Measurements from ENCODE around the gene VWA5A. TPM values are rescaled to one million over a fixed set of nuclear protein-coding genes. Genes with fewer than 3 reads are reported as not detected.

Gene VWA5A
- total RNA-seq, result 16.7 and 40.6 TPM in 2 replicates

DNA sequence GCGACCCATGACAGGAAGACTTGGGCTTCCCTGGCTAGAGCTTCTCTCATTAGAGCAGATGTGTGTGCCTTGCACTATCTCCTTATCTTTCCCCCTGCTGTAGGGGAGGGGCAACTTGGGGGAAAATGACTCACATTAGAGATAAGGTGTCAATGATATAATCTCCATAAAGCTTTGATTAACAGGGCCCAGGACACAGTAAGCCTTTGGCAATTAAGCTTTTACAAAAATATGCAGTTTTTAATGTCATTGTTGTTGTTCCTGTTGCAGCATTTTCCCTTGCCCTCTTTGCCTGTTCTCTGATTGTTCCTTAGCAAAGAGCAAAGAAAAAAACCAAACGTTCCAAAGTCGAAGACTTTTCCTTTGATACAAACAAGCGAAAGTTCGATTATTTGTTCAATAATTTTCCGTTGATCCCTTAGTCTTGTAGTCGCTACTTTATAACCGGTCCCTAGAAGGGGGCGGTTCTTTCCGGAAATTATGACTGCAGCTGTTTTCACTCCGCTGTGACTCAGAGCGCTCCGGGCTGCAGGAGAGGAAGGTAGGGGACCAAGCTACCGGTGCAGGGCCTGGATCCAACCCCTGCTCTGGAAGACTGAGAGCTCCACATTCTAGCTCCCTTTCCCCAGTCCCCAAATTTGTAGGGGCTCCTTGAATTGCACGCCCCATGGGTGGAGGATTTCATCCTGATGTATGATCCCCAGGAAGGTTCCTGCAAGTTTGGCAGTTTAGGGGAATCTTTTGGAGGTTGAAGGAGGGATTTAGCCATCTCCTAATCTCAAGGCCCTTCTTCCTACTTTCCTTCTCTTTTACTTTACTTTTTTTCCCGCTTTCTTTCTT lies at the start of gene VWA5A:
VWA5A (plus strand) TSS at position 509 of the 840 bp plus-strand sequence. CDS start 2,062 bp downstream, outside the sequence.

GRCh38 chr11:124183068-124183467 lies 67.8 kb downstream of the VWA5A start, which contains the start of gene OR10D3:
Gene OR10D3 (plus strand): TSS chr11:124183345. CDS start chr11:124185270, 1,925 bp downstream.

Other genes starting within 250 kb of the VWA5A start
- gene TMEM225, start 229.8 kb upstream of the VWA5A start, total RNA-seq, result not detected in 2 replicates
- not detected in 2 replicates for gene OR8D4, start 213.3 kb upstream of the VWA5A start, total RNA-seq
- not detected in 2 replicates for gene OR4D5, start 175.8 kb upstream of the VWA5A start, total RNA-seq
- under 0.01 TPM in 1 of 2 replicates, not detected in the other for gene OR6T1, start 171.6 kb upstream of the VWA5A start, total RNA-seq
- not detected in 2 replicates for gene OR10S1, start 137.7 kb upstream of the VWA5A start, total RNA-seq
- not detected in 2 replicates for gene OR10G6, start 120.3 kb upstream of the VWA5A start, total RNA-seq
- gene OR10G4, start 102.5 kb upstream of the VWA5A start, total RNA-seq, result not detected in 2 replicates
- not detected in 2 replicates for gene OR10G9, start 92.4 kb upstream of the VWA5A start, total RNA-seq
- gene OR10G8, start 88.7 kb upstream of the VWA5A start, total RNA-seq, result not detected in 2 replicates
- gene OR10G7, start 74.1 kb upstream of the VWA5A start, total RNA-seq, result not detected in 2 replicates
- not detected in 2 replicates for gene OR10D3, start 67.9 kb downstream of the VWA5A start, total RNA-seq
- not detected in 2 replicates for gene OR8G1, start 125.6 kb downstream of the VWA5A start, total RNA-seq
- gene OR8G5, start 140.9 kb downstream of the VWA5A start, total RNA-seq, result not detected in 2 replicates
- not detected in 2 replicates for gene OR8D1, start 198.5 kb downstream of the VWA5A start, total RNA-seq
- not detected in 2 replicates for gene OR8D2, start 204.7 kb downstream of the VWA5A start, total RNA-seq